Liver (tissue), 3 donors: Measurements from ENCODE around the gene WDR31.
A peak's percentile ranks its signal among the peaks of the same experiment; 100 is the strongest.

Source experiments
- EGR1 ChIP-seq, 2 donors: IDR thresholded peaks; 2 replicates each; pipeline ENCODE4 v1.6.1; 2016 to 2018; ENCODE audit warnings: antibody characterized with exemption in 2 of 2, low read depth in 2 of 2
- FOXA1 ChIP-seq: IDR thresholded peaks from 2 replicates; pipeline ENCODE4 v1.6.1; 2016; ENCODE audit warnings: antibody characterized with exemption
- FOXA2 ChIP-seq: IDR thresholded peaks from 2 replicates; pipeline ENCODE4 v1.6.1; 2016; ENCODE audit warnings: antibody characterized with exemption
- NR2F2 ChIP-seq: IDR thresholded peaks from 2 replicates; pipeline ENCODE4 v1.6.1; 2016; ENCODE audit warnings: antibody characterized with exemption
- RXRA ChIP-seq, 2 donors: IDR thresholded peaks; 2 replicates each; pipeline ENCODE4 v1.6.1; 2017 to 2018; ENCODE audit warnings: antibody characterized with exemption in 2 of 2, mild to moderate bottlenecking in 1 of 2
- SP1 ChIP-seq: IDR thresholded peaks from 2 replicates; pipeline ENCODE4 v1.6.1; 2018; ENCODE audit warnings: antibody characterized with exemption, mild to moderate bottlenecking
- TAF1 ChIP-seq: conservative IDR thresholded peaks from 2 replicates; pipeline ENCODE4 v1.6.1; 2016; ENCODE audit warnings: antibody characterized with exemption, mild to moderate bottlenecking
- TF ChIP-seq, protein P1 (sequence below): fragments of 150-350 bp; IDR thresholded peaks from 2 replicates; pipeline ENCODE4 v1.5.1; 2017; ENCODE audit warnings: improper control_type of control experiment, low read depth, low read length; ENCODE audit not compliant: missing input control
- TF ChIP-seq, protein P2 (sequence below): IDR thresholded peaks from 2 replicates; pipeline ENCODE4 v1.6.1; 2016; ENCODE audit warnings: antibody characterized with exemption, mild to moderate bottlenecking
- donor health status: healthy.
- donor health status: healthy.

DNA sequence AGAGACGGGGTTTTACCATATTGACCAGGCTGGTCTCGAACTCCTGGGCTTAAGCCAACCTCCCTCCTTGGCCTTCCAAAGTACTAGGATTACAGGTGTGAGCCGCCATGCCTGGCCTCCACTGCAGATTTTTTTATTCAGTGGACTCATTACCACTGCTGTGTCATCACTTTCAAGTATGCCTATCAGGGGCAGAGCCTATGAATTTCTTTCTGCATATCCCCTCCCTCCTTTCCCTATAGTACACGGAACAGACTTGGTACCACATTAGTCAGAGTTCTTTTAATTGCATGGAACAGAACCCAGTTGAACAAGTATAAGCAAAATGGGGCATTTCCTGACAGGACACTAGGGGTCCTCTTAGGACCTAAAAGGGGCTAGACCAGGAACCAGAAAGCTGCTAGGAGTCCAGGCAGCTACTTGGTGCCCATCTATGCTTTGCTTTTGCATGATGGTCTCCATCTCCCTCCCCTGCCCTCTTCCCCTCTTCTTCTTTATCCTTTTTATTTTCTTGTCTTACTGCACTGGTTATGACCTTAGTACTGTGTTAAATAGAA, 15.0 kb upstream of the WDR31 start:
- TF ChIP-seq, protein P1, sequence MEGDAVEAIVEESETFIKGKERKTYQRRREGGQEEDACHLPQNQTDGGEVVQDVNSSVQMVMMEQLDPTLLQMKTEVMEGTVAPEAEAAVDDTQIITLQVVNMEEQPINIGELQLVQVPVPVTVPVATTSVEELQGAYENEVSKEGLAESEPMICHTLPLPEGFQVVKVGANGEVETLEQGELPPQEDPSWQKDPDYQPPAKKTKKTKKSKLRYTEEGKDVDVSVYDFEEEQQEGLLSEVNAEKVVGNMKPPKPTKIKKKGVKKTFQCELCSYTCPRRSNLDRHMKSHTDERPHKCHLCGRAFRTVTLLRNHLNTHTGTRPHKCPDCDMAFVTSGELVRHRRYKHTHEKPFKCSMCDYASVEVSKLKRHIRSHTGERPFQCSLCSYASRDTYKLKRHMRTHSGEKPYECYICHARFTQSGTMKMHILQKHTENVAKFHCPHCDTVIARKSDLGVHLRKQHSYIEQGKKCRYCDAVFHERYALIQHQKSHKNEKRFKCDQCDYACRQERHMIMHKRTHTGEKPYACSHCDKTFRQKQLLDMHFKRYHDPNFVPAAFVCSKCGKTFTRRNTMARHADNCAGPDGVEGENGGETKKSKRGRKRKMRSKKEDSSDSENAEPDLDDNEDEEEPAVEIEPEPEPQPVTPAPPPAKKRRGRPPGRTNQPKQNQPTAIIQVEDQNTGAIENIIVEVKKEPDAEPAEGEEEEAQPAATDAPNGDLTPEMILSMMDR: peak; percentile 44
- TF ChIP-seq RXRA (IDR thresholded peaks at IDR 0.05) (no peak), FOXA2 (no peak), NR2F2 (no peak), TAF1 (no peak), EGR1 (IDR thresholded peaks at IDR 0.05; ENCODE audit: low read depth in 2 of 2) (no peak), FOXA1 (no peak), SP1 (no peak)
- TF ChIP-seq, protein P2, sequence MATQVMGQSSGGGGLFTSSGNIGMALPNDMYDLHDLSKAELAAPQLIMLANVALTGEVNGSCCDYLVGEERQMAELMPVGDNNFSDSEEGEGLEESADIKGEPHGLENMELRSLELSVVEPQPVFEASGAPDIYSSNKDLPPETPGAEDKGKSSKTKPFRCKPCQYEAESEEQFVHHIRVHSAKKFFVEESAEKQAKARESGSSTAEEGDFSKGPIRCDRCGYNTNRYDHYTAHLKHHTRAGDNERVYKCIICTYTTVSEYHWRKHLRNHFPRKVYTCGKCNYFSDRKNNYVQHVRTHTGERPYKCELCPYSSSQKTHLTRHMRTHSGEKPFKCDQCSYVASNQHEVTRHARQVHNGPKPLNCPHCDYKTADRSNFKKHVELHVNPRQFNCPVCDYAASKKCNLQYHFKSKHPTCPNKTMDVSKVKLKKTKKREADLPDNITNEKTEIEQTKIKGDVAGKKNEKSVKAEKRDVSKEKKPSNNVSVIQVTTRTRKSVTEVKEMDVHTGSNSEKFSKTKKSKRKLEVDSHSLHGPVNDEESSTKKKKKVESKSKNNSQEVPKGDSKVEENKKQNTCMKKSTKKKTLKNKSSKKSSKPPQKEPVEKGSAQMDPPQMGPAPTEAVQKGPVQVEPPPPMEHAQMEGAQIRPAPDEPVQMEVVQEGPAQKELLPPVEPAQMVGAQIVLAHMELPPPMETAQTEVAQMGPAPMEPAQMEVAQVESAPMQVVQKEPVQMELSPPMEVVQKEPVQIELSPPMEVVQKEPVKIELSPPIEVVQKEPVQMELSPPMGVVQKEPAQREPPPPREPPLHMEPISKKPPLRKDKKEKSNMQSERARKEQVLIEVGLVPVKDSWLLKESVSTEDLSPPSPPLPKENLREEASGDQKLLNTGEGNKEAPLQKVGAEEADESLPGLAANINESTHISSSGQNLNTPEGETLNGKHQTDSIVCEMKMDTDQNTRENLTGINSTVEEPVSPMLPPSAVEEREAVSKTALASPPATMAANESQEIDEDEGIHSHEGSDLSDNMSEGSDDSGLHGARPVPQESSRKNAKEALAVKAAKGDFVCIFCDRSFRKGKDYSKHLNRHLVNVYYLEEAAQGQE: no peak
